Erythroblast (primary cell): Measurements from ENCODE around the gene FURIN.
"Not testable (repeated sequence)": the region's sequence is repeated elsewhere in the genome, so short reads cannot be mapped to it uniquely, and the experiment has no call there.

ENCODE experiments used
- DNase-seq, 2 experiments: peaks; one replicate each; lab custom pipeline; 2025; lab: John Stamatoyannopoulos, UW
- GATA1 ChIP-seq: IDR thresholded peaks from 2 replicates; pipeline ENCODE4 v1.6.1; 2011; ENCODE audit warnings: low read depth, mild to moderate bottlenecking, control low read depth, low read length, moderate library complexity
- POLR2A ChIP-seq: IDR thresholded peaks from 2 replicates; pipeline ENCODE4 v1.6.1; 2011; ENCODE audit warnings: mild to moderate bottlenecking, low read length

The FURIN gene

DNA sequence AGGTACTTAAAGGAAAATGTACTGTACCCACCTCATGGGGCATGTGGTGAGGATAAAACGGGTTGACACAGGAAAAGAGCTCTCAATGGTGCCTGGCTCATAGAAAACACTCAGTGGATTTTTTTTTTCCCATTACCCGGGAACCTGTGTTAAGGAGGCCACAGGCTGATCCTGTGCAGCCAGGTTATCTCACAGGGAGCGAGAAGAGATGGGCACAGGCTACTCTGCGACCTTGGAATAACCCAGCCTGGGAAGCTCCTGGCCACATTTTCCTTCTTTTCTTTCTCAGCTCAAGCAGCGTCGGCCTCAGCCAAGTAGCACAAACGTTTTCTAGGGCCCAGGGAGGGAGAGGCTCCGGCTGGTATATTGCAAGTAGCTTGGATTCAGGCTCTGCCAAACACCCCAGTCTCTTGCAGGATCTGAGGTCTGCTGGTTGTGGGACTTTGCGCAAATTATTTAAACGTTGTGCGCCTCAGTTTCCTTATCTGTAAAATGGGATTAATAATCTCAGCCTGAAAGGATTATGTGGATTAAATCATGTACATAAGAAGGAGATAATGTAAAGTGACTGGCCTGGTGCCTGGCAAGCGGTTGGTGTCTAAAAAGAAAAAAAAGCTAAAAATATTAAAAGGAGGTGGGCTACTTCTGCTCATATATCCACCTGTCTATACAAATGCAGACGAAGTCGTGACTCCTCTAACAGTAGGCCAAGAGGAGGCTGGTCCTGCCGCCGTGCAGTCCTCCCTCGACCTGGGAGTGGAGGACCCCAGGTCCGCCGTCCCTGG is 2.2 kb downstream of the FURIN start:
- TF ChIP-seq GATA1 (no peak), POLR2A (no peak)
- peak in 1 of 2 experiments; percentile 66 for DNase-seq

DNA sequence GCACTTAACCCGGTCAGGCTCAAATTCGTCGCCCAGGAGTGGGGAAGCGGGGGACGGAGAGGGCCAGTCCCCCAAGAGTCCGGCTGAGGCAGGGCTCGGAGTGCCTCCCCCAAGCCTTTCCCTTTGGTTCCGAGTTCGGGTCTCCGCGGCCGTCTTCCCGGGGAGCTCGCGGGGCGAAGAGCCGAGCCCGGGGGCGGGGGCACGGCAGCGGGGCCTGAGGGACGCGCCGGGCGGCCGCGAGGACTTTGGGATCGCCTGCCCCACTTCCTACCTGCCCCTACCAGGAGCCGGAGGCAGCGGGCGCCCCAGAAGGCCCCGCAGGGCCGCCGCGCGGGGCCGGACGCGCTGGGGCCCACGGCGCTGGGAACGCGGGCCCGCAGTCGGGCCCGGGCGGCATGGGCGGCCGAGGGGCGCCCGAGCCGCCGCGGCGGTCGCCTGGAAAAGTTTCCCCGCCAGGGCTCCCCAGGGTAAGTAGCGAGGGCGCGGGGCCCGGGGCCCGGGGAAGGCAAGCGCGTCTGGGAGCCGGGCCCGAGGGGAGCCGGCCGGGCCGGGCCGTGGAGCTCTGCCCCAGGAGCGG is 2.8 kb downstream of the FURIN start:
- TF ChIP-seq POLR2A: peak; percentile 36
- TF ChIP-seq GATA1: no peak
- DNase-seq: peak; percentile 69 to 83

DNA sequence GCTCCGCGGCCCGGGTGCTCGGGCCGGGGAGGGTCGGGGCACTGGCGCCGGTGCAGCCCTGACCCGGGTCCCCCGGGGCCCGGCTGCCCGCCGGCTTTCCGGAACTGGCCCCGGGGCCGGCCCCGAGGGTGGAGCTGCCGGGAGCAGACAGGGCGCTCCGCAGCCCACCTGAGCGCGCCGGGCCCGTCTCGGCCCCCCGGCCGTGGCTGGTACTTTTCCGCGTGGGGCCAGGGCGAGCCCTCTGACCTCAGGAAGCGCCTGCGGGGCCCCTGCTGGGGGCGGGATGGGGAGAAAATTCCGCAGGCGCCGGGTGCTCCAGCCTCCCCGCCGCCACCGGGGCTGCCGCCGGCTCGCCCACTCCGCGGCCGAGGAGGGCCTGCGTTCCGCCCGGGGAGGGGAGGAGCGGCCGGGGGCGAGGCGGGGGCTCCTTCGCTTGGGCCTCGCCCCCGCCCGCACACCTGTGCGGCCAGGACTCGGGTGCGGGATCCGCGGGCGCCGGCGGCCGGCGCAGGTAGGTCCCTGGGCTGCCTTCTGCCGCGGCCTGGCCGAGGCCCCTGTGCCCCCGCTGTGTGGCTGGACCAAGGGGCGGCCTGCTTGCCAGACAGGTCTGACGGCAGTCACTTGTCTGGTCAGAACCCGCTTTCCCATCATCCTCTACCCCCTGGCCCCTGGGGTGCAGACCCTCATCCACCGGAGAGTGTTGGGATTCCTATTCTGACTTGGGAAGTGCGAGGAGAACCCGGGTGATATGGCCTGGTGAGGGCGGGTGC is 3.5 kb downstream of the FURIN start:
- peak; percentile 69 to 78 for DNase-seq
- no peak for TF ChIP-seq GATA1
- TF ChIP-seq POLR2A: no peak

DNA sequence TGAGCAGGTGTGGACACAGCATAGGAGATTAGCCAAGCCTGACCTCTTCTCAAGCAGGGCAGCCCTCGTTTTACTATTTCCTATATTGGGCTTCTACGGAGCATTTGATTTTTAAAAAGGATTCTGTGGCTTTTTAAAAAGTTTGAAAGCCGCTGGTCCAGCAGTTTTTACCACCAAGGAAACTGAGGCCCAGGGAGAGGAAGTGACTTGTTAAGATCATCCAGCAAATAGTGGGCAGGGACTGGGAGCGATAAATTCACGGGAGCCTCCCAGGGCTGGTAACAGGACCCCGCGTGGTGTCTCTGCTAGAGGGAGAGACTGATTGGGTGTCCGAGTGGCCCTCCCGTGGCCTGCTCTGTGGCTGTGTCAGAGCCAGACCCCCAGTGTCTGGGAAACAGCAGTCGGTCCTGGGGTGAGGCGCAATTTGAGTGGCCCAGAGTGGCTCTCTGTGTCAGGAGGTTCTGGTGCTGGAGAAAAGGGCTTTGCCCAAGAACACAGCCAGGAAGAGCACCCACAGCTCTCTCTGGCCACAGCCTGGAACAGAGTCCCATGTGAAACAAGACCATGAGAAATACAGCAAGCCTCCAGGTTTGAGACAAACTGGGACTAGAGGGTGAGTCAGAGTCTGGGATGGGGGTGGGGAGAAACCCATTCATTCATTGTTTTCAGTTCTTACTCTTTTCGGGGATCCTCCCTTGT is 4.2 kb downstream of the FURIN start:
- peak; percentile 64 to 73 for DNase-seq
- TF ChIP-seq POLR2A: peak; percentile 71
- TF ChIP-seq GATA1: no peak

DNA sequence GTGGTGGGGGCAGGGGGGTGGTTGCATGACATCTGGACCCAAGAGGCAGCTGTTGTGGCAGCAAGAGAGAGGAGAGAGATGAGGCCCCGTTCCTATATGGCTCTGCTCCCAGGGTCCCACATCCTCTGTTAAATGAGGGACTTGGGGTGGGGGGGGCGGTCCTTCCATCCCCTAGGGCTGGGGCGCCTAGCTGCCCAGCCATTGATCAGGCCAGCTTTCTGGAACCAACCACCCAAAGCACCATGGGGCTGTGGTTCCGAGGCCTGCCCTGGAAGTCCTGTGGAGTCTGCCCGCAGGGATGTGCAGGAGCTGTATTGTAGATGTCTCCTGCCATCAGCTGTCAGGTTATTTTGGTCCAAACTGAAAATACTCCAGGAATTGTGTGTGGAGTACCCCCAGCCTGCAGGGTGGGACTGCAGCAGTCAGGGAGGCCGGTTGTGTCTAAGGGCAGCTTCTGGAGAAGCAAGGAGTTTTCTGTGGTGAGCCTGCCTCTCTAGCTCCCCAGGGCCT is 5.2 kb downstream of the FURIN start:
- TF ChIP-seq POLR2A: no peak
- TF ChIP-seq GATA1: no peak
- no peak for DNase-seq

DNA sequence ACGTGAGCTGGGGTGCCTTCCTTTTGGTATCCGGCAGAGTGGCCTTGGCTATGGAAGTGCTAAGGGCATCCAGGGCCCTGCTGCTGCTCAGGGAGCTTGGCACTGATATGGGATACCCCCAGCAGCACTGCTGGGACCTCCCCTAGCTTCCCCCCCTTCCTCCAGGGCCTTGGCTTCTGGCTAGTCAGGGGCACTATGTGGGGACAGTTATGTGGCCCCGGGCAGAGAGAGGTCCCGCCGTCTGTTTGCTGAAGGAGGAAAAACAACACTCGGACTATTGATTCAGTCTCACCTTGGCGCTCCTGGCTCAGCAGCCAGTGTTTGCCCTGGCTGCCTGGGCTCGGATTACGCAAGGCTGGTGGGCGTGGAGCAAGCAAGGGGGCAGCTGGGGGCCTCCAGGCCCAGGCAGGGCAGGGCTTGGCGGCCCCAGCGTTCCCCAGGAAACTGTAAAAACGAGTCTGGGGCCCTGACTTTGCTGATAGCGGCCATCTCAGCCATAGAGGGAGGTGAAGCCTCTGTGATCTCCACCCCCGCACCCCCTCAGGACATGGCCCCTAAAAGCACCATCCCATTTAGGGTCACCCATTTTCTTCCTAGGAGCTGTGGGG is 5.7 kb downstream of the FURIN start:
- TF ChIP-seq GATA1 (no peak), POLR2A (no peak)
- peak; percentile 84 to 87 for DNase-seq

DNA sequence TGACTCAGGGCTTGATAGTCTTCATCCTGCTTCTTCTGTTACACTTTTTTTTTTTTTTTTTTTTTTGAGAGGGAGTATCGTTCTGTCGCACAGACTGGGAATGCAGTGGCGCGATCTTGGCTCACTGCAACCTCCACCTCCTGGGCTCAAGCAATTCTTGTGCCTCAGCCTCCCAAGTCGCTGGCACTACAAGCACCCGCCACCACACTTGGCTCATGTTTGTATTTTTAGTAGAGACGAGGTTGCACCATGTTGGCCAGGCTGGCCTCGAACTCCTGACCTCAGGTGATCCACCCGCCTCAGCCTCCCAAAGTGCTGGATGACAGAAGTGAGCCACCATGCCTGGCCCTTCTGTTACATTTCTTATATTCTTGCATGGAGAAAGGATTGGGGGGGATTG is 6.6 kb downstream of the FURIN start:
- DNase-seq: not testable (repeated sequence)

DNA sequence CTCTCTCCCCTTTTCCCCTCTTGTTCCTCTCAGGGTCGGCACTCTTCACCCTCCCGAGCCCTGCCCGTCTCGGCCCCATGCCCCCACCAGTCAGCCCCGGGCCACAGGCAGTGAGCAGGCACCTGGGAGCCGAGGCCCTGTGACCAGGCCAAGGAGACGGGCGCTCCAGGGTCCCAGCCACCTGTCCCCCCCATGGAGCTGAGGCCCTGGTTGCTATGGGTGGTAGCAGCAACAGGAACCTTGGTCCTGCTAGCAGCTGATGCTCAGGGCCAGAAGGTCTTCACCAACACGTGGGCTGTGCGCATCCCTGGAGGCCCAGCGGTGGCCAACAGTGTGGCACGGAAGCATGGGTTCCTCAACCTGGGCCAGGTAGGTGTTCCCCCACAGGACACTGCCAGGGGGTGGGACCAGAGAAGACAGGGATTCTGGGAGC is 7.2 kb downstream of the FURIN start:
- DNase-seq: no peak
- no peak for TF ChIP-seq GATA1
- TF ChIP-seq POLR2A: no peak

DNA sequence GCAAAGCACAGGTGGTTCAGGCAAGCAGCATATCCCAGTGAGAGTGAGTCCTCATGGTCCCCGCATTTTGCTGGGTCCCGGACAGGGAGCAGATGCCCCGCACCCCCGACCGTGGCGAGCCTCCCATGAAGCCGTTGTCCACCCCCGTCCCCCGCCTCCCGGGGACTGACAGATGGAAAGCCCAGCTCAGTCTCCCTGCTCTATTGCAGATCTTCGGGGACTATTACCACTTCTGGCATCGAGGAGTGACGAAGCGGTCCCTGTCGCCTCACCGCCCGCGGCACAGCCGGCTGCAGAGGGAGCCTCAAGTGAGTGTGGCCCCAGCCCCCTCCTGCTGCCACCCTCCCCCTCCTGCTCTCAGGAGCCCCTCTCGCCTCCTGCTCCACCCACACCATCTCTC is 7.7 kb downstream of the FURIN start:
- TF ChIP-seq POLR2A (no peak), GATA1 (no peak)
- DNase-seq: no peak

DNA sequence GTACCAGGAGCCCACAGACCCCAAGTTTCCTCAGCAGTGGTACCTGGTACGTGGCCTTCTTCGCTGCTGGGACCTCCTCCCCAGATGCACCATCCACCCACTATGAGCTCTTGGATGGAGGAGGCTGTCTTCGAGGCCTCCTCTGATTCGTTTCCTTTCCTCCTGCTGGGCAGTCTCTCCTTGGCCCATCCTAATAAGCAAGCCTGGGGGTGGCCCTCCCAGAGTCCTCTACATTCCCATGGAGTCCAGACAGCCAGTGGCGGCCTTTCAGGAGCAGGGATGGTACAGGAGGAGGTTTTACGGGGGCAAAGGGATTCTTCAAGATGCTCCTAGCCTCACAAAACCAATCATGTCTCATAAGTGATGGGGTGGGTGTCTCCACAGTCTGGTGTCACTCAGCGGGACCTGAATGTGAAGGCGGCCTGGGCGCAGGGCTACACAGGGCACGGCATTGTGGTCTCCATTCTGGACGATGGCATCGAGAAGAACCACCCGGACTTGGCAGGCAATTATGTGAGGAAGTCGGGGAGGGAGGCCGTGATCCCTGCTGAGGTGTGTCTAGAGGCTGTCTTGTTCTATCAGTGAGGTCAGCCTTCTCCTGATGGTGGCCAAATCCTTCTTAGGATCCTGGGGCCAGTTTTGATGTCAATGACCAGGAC is 8.3 kb downstream of the FURIN start:
- TF ChIP-seq POLR2A (no peak), GATA1 (no peak)

DNA sequence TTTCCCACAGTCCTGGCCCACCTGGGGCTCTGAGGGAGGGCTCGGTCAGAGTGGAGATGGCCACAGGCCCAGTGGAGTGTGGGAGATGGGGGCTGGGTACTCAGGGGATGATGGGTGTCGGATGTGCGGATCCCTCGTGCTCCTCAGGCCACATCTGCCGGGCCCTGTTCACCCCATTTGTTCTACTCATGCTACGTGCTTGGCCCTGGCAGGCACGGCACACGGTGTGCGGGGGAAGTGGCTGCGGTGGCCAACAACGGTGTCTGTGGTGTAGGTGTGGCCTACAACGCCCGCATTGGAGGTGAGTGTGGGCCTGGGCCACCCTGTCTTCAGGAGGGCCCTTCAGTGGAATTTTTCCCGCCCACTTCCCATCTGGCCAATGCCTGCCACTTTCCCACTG is 8.9 kb downstream of the FURIN start:
- TF ChIP-seq POLR2A (no peak), GATA1 (no peak)
- DNase-seq: no peak

More for the DNA sequence above, 8.3 kb downstream of the FURIN start:
- DNase-seq: no peak

DNA sequence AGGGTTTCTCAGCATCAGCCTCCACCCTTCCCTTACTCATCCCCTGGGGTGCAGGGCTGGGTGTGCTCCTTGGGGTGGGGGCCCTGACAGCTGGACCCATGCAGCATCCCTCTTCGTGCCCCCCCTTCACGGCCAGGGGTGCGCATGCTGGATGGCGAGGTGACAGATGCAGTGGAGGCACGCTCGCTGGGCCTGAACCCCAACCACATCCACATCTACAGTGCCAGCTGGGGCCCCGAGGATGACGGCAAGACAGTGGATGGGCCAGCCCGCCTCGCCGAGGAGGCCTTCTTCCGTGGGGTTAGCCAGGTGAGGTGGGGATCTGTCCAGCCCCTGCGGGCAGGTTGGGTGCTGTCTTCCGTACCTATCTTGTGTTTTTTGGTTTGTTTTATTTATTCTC is 9.6 kb downstream of the FURIN start:
- TF ChIP-seq GATA1 (no peak), POLR2A (no peak)

DNA sequence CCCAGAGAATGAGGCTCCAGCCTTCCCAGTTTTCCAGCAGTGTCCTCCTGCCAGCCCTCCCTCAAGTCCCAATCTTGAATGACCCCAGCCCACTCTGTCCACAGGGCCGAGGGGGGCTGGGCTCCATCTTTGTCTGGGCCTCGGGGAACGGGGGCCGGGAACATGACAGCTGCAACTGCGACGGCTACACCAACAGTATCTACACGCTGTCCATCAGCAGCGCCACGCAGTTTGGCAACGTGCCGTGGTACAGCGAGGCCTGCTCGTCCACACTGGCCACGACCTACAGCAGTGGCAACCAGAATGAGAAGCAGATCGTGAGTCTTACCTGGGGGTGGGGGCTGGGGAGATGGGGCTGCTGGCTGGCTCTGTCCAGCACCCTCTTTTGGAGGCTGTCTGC is 10.3 kb downstream of the FURIN start:
- DNase-seq: no peak
- TF ChIP-seq POLR2A (no peak), GATA1 (no peak)

More for the DNA sequence above, 9.6 kb downstream of the FURIN start:
- DNase-seq: no peak
